Fibroblast of gingiva (primary cell): ENCODE results near the gene STIL.
"Not testable (repeated sequence)": the region's sequence is repeated elsewhere in the genome, so short reads cannot be mapped to it uniquely, and the experiment has no call there.

Experiments
- DNase-seq: peaks from one replicate; pipeline ENCODE4 v3.0.0-alpha.2; 2011; ENCODE audit warnings: low read depth

The STIL gene

GRCh38 chr1:47313915-47314664 is at the start of gene STIL:
Gene STIL, minus strand, starts transcription at chr1:47314147. Its CDS starts 3,828 bp downstream, at chr1:47310319.
- DNase-seq, result peak; percentile 99

DNA sequence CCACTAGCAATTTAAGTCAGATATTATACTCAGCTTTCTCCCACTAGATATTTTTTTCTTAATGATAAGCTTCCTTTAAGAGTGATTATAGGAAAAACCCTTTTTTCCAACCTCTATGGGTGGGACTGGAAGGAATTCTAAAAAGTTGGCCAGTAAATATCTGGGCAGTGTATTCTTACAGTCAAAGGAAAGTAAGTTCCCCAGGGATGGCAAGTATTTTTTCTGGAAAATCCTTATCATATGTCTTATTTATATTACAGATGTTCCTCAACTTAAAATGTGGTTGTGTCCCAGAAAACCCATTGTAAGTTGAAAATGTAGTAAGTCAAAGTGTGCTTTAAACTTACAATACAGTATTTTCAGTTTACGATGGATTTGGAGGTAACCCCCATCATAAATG is 48.9 kb upstream of the STIL start:
- no peak for DNase-seq

DNA sequence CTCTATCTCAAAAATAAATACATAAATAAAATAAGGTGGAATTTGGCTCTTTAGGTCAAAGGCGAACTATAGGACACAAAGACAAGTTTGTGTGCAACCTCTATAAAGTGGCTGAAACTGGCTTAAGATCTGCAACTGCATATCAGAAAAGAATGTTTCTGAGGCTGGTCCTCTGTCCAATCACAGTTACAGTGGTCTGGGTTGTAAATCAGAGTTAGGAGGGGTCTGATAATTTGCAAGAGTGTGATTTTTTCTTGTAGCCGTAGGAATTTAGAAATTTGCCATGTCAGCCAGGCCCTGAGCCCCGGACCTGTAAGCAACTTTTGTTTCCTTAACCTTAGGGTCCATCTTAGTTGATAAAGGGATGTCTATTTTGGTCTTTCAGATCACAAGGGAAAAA is 47.4 kb upstream of the STIL start:
- no peak for DNase-seq

GRCh38 chr1:47351305-47351704 is 37.4 kb upstream of the STIL start:
- peak; percentile 7 for DNase-seq

DNA sequence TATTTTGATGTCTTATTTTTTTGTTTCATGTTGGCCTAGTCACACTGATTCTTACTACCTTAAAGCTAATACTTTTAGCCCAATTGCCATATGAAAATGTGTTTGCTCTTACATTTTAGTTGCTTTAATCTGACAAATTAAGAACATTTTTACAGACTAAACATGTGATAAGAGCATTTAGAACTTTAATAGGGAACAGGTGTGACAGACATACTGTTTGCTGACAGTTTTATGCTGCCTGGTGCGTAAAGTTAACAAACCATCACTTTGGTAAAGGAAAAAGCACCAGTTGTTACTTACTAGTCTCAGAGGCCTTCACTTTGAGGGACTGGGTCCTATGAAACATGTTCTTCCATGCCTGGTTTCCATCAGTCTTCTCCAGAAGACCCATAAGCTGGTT is 34.3 kb upstream of the STIL start:
- no peak for DNase-seq

DNA sequence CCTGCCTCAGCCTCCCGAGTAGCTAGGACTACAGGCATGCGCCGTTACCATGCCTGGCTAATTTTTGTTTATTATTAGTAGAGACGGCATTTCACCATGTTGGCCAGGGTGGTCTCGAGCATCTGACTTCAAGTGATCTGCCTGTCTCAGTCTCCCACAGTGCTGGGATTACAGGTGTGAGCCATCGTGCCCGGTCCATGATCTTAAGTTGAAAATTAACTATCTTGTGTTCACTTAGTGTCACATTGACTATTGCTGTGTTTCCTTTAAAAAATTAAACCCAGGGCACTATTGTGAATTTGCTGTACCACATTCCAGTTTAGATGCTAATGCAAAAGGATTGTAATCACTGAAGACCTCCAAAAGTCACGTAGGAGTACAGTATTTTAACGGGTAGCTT is 33.8 kb upstream of the STIL start:
- DNase-seq, result no peak

DNA sequence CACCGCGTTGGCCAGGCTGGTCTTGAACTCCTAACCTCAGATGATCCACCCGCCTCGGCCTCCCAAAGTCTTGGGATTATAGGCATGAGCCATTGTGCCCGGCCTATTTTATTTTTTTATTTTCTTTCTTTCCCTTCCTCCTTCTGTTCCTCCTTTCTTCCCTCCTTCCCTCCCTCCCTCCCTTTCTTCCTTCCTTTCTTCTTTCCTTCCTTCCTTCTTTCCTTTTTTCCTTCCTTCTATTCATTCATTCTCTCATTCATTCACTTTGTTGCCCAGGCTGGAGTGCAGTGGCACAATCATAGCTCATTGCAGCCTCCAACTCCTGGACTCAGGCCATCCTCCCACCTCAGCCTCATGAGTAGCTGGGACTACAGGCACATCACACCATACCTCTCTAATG is 33.0 kb upstream of the STIL start:
- DNase-seq, result not testable (repeated sequence)

DNA sequence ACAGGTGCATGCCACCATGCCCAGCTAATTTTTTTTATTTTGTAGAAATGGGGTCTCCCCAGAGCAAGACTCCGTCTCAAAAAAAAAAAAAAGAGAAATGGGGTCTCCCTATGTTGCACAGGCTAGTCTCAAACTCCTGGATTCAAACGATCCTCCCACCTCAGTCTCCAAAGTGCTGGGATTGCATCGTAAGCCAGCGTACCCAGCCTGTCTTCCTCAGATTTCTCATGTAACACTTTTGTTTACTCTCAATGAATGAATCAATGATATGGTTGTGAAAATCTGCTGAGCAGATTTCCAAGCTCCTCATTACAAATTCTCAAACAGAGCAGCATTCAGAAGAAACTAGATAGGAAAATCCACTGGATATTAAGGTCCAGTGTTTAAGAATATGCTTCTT is 26.3 kb upstream of the STIL start:
- peak; percentile 44 for DNase-seq

DNA sequence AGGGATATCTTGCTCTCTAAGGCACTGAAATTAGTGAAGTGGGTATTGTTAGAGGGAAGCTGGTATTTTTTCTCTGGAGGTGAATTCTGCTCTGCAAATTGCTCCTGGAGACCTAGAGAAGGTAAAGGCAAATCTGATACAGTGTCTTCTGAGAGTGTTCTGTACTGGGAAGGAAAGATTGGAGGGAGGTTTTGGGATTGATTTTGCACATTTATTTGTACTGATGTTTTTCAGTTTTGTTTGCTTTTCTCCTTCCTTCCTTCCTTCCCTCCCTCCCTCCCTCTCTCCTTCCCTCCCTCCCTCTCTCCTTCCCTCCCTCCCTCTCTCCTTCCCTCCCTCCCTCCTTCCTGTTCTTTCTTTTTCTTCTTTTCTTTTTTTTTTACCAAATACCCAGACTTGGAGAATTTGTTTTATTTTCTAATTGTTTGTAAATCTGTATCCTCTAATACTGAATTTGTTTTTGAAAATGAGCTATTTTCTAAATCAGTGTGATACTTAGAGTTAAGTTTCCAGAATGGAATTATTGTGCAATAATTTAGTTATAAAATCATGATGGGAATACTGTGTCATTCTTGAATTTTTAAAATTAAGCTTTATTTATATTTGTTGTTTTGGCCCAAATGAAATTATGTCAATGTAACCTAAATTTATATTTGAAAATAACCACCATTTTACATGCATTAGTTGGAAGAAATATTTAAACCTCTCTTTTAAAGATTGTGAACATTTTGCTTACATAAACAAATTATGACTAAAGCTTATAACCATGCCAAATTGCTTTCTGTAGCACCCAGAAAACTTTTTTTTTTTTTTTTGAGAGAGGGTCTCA is 24.5 kb upstream of the STIL start:
- no peak for DNase-seq

GRCh38 chr1:47337350-47337749 is 23.4 kb upstream of the STIL start:
- DNase-seq, result no peak

- no peak for DNase-seq
These were observed 21.0 kb upstream of the STIL start for GRCh38 chr1:47334765-47335435.

DNA sequence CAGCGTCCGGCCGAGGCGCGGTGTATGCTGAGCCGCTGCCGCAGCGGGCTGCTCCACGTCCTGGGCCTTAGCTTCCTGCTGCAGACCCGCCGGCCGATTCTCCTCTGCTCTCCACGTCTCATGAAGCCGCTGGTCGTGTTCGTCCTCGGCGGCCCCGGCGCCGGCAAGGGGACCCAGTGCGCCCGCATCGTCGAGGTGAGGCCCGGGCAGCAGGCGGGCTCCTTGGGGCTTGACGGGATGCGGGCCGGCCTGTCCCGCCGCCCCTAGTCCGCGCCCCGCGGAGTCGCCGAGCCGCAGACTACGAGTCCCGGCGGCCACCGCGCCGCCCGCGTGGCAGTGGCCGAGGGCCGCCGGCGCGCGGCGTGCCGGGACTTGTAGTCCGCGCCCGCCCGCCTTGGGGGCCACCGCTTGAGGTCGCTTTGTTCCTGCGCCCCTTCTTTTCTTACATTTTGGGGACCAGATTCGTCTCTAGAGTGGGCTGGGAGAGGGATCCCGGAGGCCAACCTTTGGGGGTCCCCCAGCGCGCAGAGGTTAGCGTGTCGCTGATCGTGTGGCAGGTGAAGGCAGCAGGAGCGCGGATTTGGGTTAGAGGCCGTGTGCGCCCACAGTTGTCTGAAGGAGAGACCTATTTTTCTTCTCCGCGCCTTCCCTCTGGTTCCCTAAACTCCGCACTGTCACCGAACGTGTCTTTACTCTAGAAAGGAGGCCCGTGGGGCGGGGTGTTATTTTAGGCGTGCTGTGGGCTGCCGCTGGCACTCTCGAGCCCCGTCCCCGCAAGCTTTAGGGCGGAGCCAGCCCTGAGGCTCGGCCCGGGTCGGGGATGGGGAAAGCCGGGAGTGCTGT is 20.2 kb upstream of the STIL start:
- DNase-seq, result peak; percentile 82

GRCh38 chr1:47333578-47333921 is 19.6 kb upstream of the STIL start, which contains the start of gene CMPK1:
Gene CMPK1, plus strand, starts transcription at chr1:47333790. Its CDS starts 156 bp downstream, at chr1:47333946.
- peak; percentile 89 for DNase-seq

DNA sequence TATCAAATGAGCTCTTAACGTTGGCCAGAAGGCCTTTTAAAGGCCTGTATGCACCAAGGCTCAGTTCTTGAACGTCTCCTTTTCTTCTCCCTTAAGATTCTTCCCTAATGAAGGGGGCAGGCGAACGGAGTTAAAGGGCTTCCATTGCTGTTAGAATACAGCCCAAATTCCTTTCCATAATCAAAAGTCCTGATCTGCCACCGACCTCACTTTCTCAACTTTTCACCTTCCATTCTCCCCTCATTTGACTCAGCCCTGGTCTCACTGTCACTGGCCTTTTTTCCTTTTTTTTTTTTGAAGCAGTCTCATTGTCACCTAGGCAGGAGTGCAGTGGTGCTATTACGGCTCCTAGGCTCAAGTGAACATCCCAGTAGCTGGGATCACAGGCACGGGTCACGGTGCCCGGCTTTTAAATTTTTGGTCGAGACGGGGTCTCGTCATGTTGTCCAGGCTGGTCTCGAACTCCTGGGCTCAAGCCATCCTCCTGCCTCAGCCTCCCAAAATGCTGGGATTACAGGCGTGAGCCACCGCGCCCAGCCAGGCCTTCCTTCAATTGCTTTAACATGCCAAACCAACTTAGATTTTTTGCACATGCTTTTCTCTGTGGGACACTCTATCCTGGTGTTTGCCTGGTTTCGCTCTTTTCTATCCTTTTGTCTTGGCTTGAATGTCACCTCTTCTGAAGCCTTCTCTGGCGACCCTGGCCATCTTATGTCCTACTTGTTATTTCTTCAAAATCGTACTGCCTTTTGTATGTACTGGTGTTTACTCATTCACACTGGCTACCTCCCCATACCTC is 19.0 kb upstream of the STIL start:
- no peak for DNase-seq

DNA sequence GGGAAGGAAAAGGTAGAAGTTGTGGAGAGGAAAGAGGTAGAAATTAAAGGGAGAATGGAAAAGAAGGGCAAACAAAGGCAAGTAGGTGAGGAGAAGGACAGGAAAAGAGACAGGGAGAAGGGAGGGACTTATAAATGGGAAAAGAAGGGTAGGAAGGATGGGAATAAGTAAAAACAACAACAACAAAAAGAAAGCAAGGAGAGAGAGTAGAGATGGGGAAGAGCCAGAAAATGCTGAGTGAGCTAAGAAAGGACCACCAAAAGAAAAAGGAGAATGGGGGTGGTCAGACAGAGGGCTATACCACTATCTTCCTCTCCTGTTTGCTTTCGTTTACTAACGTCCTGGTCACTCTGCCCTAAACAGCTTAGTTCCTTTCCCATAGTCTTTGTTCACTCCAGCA is 17.9 kb upstream of the STIL start:
- DNase-seq, result no peak

DNA sequence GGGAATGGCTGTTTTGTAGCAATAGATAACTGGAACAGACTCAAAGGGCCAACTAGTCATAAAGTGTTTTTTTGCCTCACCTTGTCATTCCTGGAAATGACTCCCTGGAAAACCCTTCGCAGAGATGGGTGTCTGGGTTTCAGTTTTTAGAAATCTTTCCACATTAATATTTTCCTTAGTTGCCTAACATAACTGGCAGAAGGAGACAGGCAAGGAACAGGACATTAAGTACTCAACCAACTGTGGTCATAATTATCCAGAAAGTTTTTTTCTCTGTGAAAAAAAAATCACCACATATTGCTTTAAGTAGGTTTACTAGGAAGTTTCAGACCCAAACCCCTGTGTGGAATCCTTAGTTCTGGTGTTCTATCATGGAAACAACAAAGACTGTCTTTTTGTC is 16.3 kb upstream of the STIL start:
- no peak for DNase-seq

- DNase-seq, result no peak
These were observed 15.0 kb upstream of the STIL start for GRCh38 chr1:47328992-47329391.

GRCh38 chr1:47326271-47326670 is 12.3 kb upstream of the STIL start:
- no peak for DNase-seq

DNA sequence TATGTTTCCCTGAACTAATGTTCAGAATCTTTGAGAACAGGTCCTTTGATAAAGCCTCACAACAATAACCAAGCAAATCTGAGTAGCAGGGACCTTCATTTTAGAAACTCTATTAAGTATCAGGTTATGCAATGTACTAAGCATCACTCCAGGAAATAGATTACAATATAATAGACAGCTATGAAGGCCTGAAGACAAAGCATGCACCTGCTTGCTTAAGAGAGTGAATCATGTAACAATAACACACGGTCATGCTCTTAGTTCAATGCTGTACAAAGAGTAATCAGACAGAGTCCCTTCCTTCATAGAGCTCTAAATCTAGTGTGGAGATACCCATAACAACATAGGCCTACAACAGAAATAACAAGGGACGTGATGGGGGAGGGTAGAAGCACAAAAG is 11.6 kb upstream of the STIL start:
- no peak for DNase-seq

GRCh38 chr1:47324682-47325081 is 10.7 kb upstream of the STIL start:
- DNase-seq, result no peak

GRCh38 chr1:47323599-47324031 is 9.7 kb upstream of the STIL start:
- DNase-seq, result no peak
